Ectodermal cell (in vitro differentiated cells): ENCODE results near the gene ZFP36L1.

Source experiments
- H3K27ac ChIP-seq: 2 replicates; pipeline ENCODE4 v1.7.0; 2013; ENCODE audit warnings: mild to moderate bottlenecking, low read depth, low read length; ENCODE audit not compliant: insufficient read depth, poor library complexity, severe bottlenecking
- H3K27me3 ChIP-seq: 2 replicates; pipeline ENCODE4 v1.7.0; 2013; ENCODE audit warnings: mild to moderate bottlenecking, low read length; ENCODE audit not compliant: insufficient read depth, control insufficient read depth, poor library complexity, severe bottlenecking
- H3K36me3 ChIP-seq: one replicate; pipeline ENCODE4 v1.7.0; 2013; ENCODE audit warnings: low read length; ENCODE audit not compliant: control insufficient read depth, insufficient read depth
- H3K4me1 ChIP-seq: one replicate; pipeline ENCODE4 v1.7.0; 2013; ENCODE audit warnings: low read length; ENCODE audit not compliant: control insufficient read depth, insufficient read depth
- H3K4me3 ChIP-seq: 2 replicates; pipeline ENCODE4 v1.7.0; 2013; ENCODE audit warnings: low read depth, low read length, control low read depth; ENCODE audit not compliant: insufficient read depth
- H3K9me3 ChIP-seq: 2 replicates; pipeline ENCODE4 v1.7.0; 2013; ENCODE audit warnings: mild to moderate bottlenecking, low read length, moderate library complexity; ENCODE audit not compliant: control insufficient read depth
- WGBS, 2 experiments: methylation state at CpG; one replicate each; pipeline ENCODE4 v1.1.7; 2013; ENCODE audit warnings: missing lambda C conversion rate in 2 of 2; 5-methylcytosine and 5-hydroxymethylcytosine counted together

Gene ZFP36L1

DNA sequence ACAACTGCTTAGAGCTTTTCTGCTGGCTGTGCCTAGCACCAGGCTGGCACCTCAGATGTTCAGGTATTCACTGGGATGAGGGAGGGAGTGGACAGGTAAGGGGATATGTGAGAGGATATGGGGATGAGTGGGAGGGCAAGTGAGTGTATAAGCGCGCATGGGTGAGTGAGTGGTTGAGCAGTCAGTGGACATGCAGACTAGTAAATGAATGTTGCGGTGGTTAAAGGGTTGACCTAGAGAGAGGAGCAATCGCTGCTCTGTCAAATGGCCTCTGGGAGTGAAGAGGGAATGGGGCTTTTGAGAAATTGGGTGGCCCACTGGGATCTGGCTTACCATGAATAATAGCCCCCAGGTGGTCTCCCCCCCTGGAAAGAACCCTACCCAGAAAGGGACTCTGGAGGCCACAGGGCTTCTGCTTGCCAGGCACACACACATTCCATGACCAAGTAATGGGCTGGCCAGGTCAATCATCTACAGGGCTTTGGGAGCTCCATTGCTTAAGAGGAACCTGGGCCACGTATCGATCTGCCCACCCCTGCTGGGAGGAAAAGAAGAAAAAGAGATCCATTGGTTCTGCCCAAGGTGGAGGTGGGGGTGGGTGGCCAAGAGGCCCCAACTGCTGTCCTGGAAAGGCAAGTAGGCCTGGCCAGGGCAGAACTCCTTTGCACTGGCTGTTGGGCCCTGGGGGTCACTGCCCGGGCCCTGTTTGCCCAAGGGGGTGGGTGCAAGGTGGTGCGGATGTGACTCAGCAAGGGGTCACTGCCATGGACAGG lies 30.8 kb upstream of the ZFP36L1 start:
- Histone ChIP-seq H3K27ac (no peak overlapping the region), H3K27me3 (no peaks in the 10 kb centered on the region), H3K4me3 (no peak overlapping the region), H3K36me3 (no peaks in the 10 kb centered on the region), H3K9me3 (no peaks in the 10 kb centered on the region), H3K4me1 (peaks cover 10% of the 10 kb centered on the region)
- WGBS, 2 experiments, result 94 to 97% methylated on average over 8 of the region's 8 CpGs

DNA sequence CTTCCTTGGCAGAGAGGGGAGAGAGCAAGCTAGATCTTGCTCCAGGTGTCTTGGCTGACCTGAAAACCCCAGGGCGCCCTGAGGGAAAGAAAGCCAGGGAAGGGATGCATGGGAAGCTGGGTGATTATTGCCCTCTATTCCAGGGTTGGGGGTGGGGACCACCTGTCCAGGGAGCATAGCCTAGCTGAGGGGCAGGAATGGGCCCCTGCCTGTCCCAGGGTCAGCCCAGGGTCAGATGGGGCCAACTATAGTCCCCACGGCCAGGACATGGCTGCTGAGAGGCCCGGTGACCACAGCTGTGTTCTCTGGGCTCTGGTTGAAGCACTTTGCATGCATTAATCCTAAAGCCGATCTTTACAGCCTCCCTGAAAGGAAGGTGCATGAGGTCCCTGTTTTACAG lies 30.1 kb upstream of the ZFP36L1 start:
- Histone ChIP-seq H3K4me1 (peaks cover 10% of the 10 kb centered on the region), H3K27ac (no peak overlapping the region), H3K9me3 (no peaks in the 10 kb centered on the region), H3K27me3 (no peaks in the 10 kb centered on the region), H3K4me3 (no peak overlapping the region), H3K36me3 (no peaks in the 10 kb centered on the region)
- WGBS, 2 experiments, result 90 to 91% methylated on average over 4 of the region's 4 CpGs

DNA sequence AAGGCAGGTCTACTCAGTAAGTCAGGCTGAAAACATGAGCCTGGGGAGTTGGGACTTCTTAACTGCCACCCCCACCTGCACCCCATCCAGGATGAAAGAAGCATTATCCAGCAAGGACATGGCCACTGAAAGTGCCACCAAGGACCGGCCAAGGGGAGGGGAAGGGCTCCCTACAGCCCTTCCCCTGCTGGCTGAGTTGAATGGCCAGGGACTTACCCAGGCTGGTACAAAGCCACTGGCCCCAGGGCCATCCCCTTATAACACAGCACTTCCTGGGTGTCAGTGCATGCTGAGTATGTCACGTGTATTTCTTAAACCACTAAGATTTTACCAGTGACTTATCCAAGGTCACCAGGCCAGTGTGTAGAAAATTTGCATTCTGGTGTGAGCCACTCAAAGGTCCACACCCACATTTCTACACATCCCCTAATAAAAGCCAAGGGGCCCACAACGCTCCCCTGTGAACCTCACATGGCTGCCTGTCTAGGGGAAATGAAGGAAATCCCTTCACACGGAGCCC lies 29.3 kb upstream of the ZFP36L1 start:
- Histone ChIP-seq H3K36me3 (no peaks in the 10 kb centered on the region), H3K4me3 (no peak overlapping the region), H3K9me3 (no peaks in the 10 kb centered on the region), H3K4me1 (peaks cover 10% of the 10 kb centered on the region), H3K27ac (no peak overlapping the region), H3K27me3 (no peaks in the 10 kb centered on the region)
- 90% methylated on average over 4 of the region's 4 CpGs for WGBS, 2 experiments

DNA sequence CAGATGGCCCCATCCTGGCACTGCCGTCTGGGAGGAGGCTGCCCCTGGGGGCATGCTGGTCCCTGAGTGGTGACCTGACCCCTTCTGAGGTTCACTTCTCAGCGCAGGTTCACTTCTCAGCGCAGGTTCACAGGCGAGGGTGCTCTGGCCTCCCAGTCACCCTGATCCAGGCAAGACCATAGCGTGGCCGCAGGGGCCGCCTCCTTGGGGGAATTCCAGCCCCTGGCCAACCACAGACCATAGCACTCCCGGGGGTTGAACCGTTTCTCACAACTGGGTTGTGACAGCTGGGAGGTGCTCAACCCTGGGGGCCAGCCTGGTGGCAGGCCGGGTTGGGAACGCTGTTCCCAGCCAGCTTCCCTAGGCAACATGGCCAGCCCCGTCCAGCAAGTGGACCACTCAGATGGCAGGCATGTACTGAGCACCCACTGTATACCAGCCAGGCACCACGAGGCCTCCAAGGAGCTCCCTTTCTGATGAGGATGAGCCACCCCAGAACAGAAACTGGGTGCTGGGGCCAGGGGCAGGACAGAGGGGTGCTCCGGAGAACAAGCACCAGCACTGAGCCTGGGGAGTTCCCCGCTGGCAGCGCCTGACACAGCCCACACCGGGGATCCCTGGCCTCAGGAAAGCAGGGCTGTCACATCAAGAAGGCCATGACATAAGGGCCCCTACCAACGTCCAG lies 28.3 kb upstream of the ZFP36L1 start:
- H3K4me1 ChIP-seq, result peaks cover 16% of the 10 kb centered on the region
- H3K4me3 ChIP-seq, result no peak overlapping the region
- 89 to 90% methylated on average over 18 of the region's 18 CpGs for WGBS, 2 experiments
- no peaks in the 10 kb centered on the region for H3K9me3 ChIP-seq
- H3K36me3 ChIP-seq, result no peaks in the 10 kb centered on the region
- H3K27me3 ChIP-seq, result no peaks in the 10 kb centered on the region
- H3K27ac ChIP-seq, result no peak overlapping the region

DNA sequence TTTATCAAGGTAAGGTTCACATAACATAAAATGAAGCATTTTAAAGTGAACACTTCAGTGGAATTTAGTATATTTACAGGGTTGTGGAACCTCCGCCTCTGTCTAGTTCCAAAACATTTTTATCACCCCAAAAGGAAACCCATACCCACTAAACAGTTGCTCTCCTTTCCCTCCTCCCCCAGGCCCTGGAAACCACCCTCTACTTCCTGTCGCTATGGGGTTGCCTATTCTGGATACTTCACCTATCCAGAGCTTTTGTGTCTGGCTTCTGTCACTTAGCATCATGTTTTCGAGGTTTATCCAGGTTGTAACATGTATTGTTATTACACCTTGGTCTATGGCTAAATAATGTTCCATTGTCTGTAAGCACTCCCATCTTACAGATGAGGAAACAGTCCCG lies 27.7 kb upstream of the ZFP36L1 start:
- H3K36me3 ChIP-seq, result no peaks in the 10 kb centered on the region
- peaks cover 20% of the 10 kb centered on the region for H3K4me1 ChIP-seq
- 92 to 93% methylated on average over 4 of the region's 4 CpGs for WGBS, 2 experiments
- H3K27me3 ChIP-seq, result no peaks in the 10 kb centered on the region
- no peak overlapping the region for H3K4me3 ChIP-seq
- no peaks in the 10 kb centered on the region for H3K9me3 ChIP-seq
- no peak overlapping the region for H3K27ac ChIP-seq

DNA sequence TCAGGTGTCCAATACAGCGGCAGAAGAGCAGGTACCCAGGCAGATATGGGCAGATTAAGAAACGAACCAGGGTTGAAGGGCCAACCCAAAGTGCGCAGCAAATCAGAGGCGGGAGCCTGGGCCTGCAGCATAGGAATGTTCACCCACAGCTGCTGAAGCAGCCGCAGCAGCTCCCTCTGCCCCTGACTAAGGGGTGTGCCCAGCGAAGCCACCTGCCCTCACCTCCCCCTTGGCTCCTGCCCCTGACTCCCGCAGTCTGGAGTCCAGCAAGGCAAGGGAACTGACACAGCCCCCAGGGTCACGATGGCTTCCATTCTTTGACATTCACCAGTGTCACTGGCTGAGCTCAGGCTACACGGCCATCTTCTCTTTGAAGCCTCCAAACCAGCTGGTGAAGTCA lies 27.3 kb upstream of the ZFP36L1 start:
- 90 to 91% methylated on average over 9 of the region's 9 CpGs for WGBS, 2 experiments
- peaks cover 20% of the 10 kb centered on the region for H3K4me1 ChIP-seq
- no peak overlapping the region for H3K27ac ChIP-seq
- no peaks in the 10 kb centered on the region for H3K27me3 ChIP-seq
- no peak overlapping the region for H3K4me3 ChIP-seq
- no peaks in the 10 kb centered on the region for H3K9me3 ChIP-seq
- no peaks in the 10 kb centered on the region for H3K36me3 ChIP-seq

DNA sequence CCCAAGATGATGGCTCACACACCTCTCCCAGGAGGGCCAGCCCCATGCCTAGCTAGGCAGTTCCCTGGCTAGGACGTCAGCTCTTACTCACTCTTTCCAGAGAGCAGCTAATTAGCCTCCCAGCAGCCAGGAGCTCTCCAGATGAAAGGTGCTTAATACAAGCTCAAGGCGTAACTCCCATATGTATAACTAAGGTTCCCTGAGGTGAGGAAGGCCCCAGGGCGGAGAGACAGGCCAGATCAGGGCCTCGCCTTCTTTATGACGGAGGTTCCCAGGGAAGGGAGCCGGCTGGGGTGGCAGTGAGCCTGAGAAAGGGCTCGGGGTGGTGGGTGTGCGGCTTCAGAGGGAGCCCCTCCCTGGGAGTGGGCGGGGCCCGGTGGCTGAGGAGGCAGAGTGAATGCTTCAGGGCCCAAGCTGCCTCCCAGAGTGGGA lies 26.4 kb upstream of the ZFP36L1 start:
- H3K9me3 ChIP-seq, result no peaks in the 10 kb centered on the region
- H3K4me1 ChIP-seq, result peaks cover 26% of the 10 kb centered on the region
- no peak overlapping the region for H3K27ac ChIP-seq
- H3K36me3 ChIP-seq, result no peaks in the 10 kb centered on the region
- no peak overlapping the region for H3K4me3 ChIP-seq
- WGBS, 2 experiments, result 36 to 39% methylated on average over 10 of the region's 10 CpGs
- H3K27me3 ChIP-seq, result no peaks in the 10 kb centered on the region

DNA sequence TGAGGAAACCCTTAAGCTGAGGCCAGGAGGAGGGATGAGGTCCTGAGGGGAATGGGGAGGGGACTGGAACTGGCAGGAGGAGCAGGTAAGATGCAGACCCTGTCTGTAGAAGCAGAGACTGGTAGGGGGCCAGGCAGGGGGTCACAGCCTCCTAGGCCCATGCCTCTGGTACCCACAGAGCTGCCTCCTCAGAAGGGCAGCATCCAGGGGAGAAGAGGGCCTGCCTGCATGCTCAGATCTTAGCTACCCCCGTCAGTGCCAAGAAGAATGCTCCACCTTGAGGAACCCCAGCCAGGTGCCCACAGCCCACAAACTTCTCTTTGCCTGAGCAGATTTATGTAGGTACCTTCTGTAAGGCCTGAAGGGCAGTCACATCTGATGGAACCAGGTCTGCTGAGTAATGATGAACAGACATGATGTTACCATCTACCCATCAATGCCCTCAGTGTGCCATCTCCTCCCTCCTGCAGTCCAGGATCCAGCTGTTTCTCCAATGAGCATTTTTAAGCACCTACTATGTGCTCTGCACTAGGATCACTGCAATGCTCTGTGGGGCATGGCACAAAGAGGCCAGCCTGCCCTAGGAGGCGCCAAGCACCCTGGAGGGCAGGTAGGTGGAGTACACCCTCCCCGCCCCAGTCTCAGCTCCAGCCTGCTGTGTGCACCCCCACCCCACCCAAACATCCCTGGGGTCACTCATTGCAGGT lies 24.8 kb upstream of the ZFP36L1 start:
- Histone ChIP-seq H3K36me3 (no peaks in the 10 kb centered on the region), H3K27ac (no peak overlapping the region), H3K9me3 (no peaks in the 10 kb centered on the region), H3K4me3 (no peak overlapping the region), H3K4me1 (peaks cover 35% of the 10 kb centered on the region), H3K27me3 (no peaks in the 10 kb centered on the region)
- 91 to 93% methylated on average over 3 of the region's 3 CpGs for WGBS, 2 experiments

DNA sequence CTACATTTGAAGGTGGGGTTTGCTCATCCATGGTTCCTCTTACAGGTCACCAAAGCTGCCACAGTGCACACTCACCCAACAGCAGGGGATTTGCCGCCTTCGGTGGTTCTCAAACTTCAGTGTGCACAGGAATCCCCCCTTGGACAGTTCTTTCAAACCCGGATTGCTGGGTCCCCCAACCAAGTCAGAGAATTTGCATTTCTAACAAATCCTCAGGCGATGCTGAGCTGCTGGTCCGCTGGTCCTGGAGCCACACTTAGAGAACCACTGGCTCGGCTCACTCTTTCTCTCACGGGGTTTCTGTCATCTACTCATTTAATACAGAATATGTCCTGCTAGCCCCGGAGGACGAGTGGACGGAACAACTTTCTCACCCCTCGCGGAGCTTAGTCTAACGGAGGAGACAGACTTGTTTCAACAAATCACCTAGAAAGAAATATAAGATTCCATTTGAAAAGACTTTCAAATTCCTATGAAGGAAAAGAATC lies 24.1 kb upstream of the ZFP36L1 start:
- WGBS, 2 experiments, result 62 to 64% methylated on average over 13 of the region's 13 CpGs
- H3K4me1 ChIP-seq, result peaks cover 35% of the 10 kb centered on the region
- no peak overlapping the region for H3K27ac ChIP-seq
- H3K4me3 ChIP-seq, result no peak overlapping the region
- no peaks in the 10 kb centered on the region for H3K9me3 ChIP-seq
- no peaks in the 10 kb centered on the region for H3K27me3 ChIP-seq
- H3K36me3 ChIP-seq, result no peaks in the 10 kb centered on the region
